CMK (cell line): ENCODE data around the gene CPLX4.

Source experiments
- DNase-seq: peaks from one replicate; pipeline ENCODE4 v3.0.0-alpha.2; 2010; ENCODE audit warnings: low read depth

Gene CPLX4

DNA sequence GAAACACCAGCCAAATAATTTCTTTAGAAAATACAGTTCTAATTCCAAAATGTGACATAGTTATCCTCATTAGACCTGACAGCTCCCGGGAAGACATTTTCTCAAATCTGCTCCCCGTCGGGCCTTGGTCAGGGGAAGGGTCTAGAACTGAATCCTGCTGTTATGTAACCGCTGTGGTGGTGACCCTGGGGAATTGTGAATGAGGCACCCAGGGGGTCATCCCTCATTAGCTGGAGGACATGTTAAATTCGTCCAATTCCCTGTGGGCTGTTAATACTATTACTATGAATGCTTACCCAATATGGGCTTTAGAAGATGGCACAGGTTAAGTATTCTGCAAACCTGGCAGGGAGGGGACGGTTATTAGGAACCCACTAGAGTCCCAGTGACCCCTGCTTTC, 11.8 kb downstream of the CPLX4 start:
- DNase-seq = no peak

DNA sequence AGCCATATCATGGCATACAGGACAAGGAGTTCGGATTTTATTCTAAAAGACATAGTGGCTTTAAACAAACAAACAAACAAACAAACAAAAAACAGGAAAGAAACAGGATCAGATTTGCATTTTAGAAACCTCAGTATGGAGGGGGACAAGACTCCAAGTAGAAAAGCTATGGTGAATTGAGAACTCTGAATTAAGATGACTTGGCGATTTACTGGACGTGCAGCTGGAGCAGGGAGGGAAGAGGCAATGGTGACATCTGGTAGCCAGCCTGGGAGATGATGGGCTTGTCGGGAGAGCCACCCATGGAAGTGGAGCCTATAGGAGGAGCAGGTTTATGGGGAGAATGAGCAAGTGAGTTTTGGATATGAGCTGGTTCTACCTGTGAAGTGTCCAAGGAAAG, 13.2 kb downstream of the CPLX4 start:
- no peak for DNase-seq

DNA sequence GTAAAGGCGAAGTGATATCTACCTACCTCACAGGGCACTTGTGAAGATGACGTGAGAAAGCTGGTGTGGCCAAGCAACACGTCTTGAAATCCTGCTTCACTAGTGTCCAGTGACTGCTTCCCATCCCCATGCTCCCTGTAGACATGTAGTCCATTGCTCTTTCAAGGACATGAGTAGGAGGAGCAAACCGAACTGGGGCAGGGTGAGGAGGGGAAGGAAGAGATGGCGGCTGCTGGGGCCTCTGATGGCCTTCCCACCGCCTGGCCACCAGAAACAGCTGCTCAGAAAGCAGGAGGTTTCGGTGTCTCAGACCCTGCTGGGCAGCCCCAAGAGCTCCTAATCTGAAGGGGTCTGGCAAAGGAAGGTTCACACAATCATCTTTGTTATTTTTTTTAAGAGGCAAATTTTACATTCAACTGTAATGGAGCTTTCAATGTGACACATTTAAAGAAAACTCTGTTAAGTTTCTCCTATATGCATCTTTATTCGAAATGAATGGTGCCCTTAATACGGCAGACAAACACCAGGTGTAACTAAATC, 14.7 kb downstream of the CPLX4 start:
- no peak for DNase-seq

DNA sequence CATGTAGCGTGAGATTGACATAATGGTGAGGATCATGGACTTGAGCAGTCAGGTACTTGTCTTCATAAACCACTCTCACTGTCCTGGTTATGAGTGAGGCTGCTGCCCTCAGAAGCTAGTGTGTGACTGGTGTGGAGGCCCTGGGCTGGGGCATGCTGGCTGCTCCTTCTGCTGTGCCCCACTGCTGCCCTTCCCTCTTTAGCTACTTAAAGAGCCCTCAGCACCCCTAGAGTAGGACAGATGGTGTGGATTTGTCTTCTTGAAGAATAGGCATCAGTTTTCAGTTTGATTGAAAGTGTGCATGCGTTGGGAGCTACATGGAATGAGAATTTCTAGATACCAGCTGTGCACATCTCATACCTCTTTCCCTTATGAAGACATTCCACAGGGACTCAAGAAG, 15.4 kb downstream of the CPLX4 start:
- DNase-seq = no peak

DNA sequence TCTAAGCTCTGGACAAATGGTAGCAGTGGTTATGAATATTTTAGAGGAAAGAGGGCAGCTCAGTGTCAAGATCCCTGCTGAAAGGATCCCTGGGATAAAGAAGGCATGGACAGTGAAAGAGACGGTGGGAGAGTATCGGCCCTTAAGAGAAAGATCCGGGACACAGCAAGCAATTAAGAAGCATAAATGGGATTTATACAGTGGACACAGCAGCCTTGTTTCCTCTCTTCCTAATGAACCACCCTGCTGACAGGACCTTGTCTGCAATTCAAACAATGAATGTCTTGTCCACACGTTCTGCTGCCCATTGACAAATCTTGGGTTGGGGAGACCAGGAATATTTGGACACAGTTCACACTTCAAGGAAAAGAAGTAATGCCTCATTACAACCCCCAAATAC, 16.5 kb downstream of the CPLX4 start:
- no peak for DNase-seq

DNA sequence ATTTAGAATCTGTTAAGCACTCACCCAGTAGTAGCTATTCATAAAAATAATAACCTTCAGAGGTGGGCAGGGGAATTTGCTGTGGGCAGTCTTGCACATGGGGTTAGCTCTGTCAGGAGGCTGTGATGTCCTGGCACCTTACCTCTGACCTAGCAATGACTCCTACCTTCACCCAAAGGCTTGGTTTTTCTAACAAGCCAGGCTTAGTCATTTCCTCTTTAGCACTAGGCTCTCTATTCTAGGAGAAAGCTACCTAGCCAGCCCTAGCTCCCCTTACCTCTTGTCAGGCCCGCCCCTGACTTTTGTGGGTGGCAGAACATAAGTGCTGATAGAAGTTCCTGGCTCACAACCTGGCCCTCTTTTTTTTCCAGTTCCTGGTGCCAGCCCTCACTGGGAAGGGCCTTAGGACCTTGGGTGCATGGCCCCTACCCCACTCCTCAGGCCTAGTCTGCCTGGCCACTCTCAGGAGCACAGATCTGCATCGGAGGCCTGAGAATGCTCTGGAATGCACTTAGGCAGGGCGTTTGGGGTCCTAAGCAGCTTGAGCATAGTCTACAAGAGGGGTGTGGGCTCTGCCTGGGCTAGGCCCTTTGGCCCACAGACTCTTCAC, 17.7 kb downstream of the CPLX4 start:
- DNase-seq = no peak

DNA sequence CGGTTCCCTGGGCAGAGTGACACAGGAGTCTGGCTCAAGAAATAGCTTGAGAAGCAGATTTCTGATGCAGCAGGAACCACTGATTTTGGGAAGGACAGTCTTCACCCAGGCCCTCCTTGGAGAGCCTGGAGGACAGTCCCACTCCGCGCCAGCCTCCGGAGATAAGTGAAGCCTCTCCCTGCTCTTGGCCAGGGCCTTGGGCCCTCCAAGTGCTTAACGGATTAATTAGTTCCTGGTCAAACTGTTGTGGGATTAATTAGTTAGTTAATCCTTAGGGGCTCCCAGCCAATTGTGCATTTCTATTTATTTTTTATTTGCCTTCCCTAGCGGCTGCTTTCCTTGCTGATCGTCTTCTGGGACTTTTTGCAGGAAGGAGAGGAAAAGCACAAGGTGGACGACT, 19.6 kb downstream of the CPLX4 start:
- DNase-seq = no peak

DNA sequence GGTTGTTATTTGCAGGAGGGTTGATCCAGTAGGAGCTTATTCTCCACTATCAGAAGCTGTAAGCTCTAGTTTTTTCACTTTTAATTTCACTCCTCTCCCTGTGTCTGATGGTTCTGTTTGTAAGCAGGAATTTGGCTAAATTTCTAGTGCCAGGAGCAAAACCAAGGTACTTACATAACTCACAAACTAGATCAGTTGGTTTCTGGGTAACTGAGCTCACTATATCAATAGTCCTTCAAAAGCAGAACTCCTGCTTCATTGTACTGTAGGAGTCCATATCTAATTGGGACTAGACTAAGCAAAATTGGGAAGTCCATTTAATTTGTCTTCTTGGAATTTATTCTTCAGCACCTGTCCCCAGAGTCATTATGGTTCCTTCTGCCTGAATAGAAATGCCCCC, 25.1 kb downstream of the CPLX4 start:
- no peak for DNase-seq

DNA sequence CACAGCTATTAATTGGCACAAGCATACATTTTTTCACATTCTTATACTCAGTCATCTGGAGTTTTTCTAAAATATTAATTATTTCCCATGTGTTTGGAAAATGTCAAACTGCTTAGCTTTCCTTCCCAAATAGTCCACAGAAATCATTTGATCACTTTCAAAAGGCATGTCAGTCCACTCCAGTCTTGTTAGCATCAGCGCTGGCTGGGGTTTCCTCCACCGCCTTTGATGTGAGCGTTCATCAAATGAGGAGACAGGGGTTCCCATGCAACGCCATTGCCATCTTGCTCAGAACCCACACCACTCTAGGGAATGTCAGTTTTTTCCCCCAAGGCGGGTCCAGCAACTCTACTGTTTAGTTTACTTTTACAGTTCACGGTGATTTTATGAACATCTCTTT, 32.1 kb downstream of the CPLX4 start:
- DNase-seq = no peak

DNA sequence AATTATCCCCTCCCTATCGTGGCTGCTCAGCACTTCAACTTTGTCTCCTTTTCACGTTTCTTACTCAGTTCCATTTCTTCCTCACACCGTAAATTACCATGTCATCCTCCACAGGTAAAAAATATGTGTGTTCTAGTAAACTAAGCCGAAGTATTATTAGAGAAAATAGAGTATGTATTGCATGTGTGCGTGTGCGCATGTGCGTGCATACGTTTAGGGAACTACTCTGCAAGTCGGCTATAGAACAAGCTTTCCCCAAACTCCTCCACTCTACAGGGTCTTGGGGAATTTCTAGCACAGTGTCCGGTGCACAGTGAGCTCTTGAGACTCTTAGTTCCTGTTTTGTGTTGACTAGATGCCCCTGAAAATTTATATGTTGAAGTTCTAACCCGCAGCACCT, 36.1 kb downstream of the CPLX4 start:
- DNase-seq = no peak

DNA sequence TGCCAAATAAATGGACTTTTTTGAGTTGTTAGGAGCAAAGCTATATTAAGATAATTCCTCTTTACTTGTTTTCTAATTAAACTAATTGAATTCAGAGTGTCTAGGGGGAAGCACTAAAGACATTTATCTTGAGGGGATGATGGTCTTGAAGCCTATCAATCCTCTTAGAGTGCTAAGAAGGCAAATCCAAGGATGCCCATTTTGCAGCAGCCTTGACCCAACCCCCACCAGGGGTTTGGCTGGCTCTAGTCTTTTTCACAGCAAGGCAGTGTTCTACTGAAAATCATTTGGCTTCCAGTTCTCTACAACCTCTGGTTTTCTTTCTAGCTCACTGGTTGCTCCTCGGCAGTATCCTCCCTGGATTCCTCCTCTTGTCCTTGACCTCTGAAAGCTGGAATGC, 38.7 kb downstream of the CPLX4 start:
- no peak for DNase-seq

DNA sequence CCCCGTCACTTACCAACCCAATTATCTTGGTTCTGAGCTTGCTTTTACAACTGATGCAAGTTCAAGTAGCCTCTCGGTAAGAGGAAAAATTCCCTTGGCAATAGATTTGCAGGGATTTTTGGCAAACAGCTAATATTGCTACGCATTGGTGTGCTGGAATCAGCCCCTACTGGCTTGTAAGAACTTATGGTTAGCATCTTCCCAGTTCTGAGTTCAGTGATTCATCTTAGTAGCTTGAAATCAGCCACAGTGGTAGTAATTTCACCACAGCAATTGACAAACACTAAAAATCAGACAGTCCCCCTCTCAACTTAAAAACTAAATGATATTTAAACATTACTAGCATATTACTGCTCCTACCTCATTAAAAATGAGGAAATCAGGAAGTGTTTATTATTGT, 39.3 kb downstream of the CPLX4 start:
- DNase-seq = no peak

DNA sequence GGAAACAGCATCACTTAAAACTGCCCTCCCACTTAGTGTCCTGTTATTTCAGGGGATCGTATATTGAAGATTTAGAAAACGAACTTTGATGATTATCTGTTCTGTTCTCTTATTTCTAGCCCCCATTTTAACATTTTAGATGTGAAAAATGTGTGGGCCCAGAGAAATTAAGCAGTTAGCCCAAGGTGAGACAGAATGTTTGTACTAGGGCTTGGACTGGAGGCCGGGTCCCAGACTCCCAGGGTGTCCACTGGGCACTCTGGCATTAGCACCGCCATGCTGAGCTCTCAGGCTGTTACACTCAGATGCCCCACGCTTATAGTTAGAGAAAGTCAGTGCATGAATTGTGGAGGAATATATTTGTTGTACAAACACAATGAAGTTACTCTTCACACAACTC, 39.7 kb downstream of the CPLX4 start:
- no peak for DNase-seq

DNA sequence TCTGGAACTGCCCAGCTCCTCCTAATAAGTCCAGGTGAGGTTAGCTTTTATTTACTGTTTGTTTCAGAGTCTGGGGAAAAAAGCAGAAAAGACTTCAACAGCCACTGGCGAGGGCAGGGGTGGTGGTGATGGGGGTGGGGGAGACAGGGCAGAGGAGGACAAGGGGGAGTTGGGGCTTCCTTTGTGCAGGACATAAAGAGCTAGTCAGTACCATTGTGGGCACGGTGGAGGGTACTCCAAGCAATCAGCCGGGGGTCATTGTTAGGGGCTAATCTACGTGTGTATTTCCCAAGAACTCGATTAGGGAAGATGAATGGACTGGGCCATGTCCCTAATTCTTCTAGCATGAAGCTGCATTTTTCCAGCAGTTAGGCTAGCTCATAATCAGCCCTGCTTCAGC, 42.4 kb downstream of the CPLX4 start:
- DNase-seq = no peak

DNA sequence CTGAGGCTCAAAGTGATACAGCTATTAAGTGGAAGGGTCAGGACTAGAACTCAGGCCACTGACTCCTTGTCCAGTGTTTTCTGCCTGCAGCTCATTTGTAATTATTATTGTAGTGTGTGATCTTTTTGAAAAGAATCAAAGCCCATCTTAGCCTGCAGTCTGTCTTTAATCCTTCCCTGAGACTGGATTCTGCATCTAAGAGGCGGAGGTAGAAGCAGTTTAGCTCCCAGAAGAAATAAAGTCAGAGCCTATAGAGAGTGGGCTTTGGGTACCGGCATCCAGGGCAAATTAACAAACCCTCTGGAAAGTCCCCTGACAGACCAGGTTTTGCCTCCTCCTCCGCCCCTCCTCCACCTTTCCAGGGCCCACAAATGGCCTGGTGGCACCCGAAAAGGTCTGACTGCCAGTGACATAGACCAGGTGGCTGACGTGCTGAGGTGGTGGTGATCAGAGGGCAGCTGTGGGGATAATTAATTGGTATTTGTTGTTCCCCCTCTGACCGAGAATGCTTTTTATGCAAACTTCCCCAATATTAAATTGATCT, 43.0 kb downstream of the CPLX4 start:
- no peak for DNase-seq

DNA sequence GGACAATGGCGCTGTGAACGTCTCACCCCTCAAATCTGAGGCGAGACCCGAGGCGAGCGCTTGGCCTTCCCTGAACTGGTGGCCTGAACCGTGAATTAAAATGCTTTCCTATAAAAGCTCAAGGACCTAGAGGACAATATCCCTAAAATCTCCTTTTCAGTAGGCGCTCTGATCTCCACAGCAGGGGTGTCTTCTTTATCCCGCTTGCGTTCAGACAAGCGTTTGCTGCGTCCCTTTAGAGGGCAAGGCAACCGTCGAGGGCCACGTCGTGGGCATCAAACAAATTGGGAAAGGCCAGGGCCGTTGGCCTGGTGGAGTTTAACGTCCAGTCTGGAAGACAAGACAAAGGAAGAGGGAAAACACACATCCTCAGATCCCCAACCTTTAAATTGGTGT, 43.9 kb downstream of the CPLX4 start:
- DNase-seq = no peak

DNA sequence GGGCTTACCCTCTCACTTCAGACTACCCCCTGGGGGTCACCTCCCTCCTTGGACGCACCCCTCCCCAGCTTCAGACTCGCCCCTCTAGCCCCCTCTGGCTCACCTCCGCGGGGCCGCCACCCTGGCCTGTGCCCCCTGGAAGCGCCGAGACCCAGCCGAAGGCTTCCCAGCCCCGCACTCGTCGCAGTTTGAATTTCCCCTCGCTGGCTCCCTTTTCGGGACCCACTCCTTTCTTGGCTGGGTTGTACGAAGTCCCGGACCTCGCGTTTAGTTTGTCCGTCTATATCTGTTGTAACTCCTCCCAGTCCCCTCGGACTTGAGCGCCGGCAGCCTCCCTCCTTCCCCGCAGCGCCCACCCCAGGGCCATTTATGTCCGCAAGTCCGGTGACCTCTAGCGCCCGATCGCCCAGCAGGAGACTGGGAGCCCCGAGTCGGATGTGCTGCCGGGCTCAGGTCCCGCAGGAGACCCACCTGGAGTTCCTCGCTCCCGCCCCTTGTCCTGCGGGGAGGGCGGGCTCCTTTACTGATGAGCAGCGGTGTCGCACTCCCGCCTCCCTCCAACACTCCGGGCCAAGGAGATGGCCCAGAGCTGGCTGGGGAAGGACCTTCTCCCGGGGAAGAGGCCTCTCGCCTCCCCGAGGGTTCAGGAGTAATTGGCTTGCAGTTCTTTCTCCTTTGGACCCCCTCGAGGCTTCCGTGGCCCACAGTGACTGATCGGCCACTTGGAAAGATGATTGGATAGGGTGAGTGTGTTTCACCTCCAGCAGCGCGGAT, 44.5 kb downstream of the CPLX4 start:
- DNase-seq = no peak

DNA sequence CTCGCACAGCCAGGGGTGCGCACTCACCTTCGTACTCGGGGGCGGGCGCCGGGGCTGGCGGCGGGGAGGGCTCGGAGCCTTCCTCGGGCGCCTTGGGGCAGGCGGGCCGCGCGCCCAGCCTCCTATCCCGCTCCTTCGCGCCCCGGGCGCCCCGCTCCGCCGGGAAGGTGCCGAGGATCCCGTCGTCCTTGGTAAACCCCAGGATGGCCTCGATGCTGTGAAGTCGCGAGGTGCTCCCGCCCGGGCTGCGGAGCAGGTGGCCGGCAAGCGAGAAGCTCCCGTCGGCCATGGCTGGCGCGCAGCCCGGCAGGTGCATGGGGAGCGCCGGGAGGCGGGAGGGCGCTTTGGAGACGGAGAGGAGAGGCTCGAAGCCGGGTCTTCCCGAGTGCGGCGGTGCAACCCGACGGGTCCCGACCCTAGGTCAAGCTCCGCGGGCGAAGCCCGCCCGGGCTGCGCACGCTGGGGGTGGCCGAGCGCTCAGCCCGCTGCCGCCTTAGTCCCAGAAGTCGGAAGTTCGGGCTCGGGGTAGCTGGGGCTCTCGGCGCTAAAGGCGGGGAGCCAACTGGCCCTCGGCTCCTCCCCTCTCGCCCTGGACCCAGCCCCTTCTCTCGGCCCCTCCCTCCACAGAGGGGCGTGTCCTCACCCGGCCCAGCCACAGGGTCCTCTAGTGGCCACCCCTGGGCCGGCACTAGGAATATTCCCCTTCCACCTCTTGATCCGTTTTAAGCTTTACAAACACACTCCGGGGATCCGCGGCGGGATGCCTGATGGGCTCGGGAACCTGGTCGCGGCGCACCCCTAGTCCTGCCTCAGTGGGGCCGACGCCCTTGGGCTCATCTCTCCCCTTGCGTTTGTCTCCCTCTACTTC, 45.3 kb downstream of the CPLX4 start, which contains the start of gene RAX:
TSS of gene RAX (minus strand) at position 564 of the 868 bp plus-strand sequence. CDS start at position 316, 248 bp downstream.
- DNase-seq = no peak

DNA sequence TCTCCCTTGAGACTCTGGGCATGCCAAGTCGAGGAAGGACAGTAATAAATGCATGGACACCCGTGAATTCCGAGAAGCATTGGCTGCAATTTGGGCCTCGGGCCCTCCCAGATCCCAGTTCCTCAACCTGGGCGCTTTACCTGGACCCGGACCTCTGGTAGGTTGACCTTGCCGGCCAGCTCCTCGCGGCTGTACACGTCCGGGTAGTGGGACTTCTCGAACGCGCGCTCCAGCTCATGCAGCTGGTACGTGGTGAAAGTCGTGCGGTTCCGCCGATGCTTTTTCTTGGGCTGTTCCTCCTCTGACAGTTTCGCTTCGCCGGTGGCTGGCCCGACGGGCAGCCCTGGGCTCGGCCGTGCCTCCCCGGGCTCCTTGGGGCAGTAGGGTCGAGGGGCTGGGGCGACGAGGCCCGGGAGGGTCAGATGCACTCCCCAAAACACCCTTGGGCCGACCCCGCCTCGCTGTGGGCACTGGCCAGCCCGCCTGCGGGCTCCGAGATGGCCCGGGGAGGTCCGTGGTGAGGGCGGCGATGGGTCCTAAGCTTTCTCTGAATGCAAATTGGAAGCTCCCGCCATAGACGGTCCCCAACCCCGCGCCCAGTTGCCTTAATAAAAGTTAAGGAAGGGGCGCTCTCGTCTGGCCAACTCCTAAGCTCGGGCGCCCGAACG, 46.1 kb downstream of the CPLX4 start:
- DNase-seq = no peak

DNA sequence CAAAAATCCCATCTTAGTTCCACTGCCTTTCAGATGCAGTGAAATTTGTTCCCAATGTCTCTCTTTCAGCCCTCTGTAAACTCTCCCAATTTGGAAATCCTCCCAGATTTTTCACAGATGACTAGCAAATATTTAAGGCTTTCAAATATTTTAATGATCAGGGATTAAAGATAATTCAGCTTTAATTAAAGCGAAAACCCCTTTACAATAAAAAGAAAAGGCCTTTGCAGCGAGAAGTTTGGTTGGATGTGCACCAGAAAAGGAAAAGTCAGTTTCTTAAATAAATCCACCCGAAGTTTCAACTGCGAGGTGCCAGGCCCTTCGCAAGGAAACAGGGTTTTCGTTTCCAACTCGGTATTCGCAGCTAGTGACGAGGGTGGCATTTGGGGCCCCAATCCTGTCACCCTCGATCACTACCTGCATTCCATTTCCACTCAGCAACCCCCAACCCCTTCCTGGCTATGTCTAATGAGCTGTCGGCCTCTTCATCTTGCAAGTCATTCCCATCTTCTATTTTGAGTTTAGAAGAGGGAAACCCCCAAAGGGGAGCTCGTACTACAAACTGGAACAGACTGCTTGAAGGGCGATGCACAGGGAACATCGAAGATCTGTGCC, 46.7 kb downstream of the CPLX4 start:
- no peak for DNase-seq

DNA sequence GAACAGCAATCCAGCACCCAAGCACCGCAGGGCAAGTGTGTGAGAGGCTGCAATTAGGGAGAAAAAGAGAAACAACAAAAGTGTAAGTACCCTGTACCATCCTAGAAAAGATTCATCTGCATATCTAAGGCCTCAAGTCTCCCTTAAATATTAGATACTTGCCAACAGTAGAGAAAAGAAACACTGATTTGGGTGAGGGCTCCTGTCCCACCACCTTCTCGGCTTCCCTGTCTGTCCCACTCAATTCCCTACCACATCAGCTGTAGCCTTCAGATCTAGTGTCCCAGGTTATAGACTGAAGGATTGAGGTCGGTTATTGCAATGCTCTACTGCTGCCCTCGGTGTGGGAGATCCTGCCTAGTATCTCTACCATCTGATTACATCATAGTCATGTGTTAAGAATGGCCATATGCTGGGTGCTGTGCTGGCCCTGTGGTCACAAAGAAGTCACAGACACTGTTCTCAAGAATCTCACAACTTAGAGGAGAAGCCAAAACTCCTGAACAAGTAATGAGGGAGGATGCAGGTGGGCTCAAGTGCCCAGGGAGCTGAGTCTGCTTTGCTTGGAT, 47.7 kb downstream of the CPLX4 start:
- DNase-seq = no peak
